ENCODE data around the gene ALPI.

DNA sequence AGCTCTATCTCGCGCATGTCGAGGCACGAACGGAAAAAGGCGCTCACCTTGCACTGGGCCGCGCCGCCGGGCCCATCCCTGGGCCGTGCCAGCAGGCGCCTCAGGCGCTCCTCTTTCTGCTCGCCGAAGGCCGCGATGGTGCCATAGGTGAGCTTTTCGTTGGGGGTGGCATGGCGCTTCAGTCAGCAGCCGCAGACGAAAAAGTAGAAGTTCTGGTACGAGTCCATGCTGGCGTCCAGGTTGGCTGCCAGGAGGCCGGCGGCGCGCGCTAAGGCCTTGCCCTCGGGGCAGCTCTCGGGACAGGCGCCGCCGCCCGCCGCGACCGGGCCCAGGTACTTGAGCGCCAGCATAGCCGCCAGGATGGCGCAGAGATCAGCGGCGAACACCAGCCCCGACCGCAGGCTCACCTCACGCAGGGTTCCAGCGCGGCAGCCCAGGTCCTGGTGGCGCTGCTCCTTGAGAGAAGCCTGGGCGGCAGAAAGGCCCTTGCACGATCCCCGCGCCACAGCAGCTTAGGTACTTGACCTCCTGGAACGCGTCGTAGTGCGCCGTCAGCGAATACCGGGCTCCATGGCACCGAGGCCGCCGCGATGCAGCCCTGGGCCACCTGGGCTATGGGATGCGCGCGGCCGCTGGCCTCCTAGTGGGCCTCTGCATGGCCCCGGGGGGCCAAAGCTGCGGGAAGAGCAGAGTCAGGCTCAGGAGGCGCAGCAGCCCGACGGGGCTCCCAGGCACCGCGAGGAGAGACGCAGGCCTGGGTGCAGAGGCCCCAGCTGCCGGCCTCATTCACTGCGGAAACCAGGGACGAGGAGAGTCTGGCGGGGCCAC, 36.5 kb upstream of the ALPI start:
- no peak for TF ChIP-seq CTCF (IDR thresholded peaks at IDR 0.05)
- no peak for TF ChIP-seq POLR2A (IDR thresholded peaks at IDR 0.05)

Data from esophagus squamous epithelium (tissue), 4 donors.